NB4 (cell line): Measurements from ENCODE around the gene OR10H3.

ENCODE experiments used
- DNase-seq: peaks from one replicate; pipeline ENCODE4 v3.0.0; 2010; ENCODE audit warnings: low read depth
- H3K4me3 ChIP-seq: one replicate; pipeline ENCODE4 v1.5.1; 2011; ENCODE audit warnings: mild to moderate bottlenecking, low read depth, low read length, moderate library complexity
- CTCF ChIP-seq: IDR thresholded peaks from one replicate; pipeline ENCODE4 v1.5.1; 2012; ENCODE audit warnings: low read depth, low read length
- MAX ChIP-seq: IDR thresholded peaks from 2 replicates; pipeline ENCODE4 v1.6.1; 2011; ENCODE audit warnings: low read depth, low read length
- MYC ChIP-seq: IDR thresholded peaks from 2 replicates; pipeline ENCODE4 v1.6.1; 2011; ENCODE audit warnings: low read depth, low read length
- POLR2A ChIP-seq: IDR thresholded peaks from 2 replicates; pipeline ENCODE4 v1.6.1; 2011; ENCODE audit warnings: mild to moderate bottlenecking; ENCODE audit not compliant: insufficient read length; ENCODE audit errors: extremely low read depth

OR10H3 gene

GRCh38 chr19:15737722-15738121, at the start of gene OR10H3:
Gene OR10H3 (plus strand): TSS chr19:15737985. CDS start chr19:15741393, 3,408 bp downstream.
- TF ChIP-seq MYC (no peak), POLR2A (no peak), MAX (no peak), CTCF (no peak)
- H3K4me3 ChIP-seq = no peak within 1 kb of the TSS

GRCh38 chr19:15696654-15697194, 41.1 kb upstream of the OR10H3 start:
- TF ChIP-seq MYC = no peak
- DNase-seq = no peak
- H3K4me3 ChIP-seq = no peak overlapping the region

More at GRCh38 chr19:15737722-15738121, at the start of gene OR10H3:
- no peak for DNase-seq

- TF ChIP-seq MYC = no peak
- no peak for TF ChIP-seq POLR2A
- TF ChIP-seq MAX = no peak
- TF ChIP-seq CTCF = no peak
- H3K4me3 ChIP-seq = no peak overlapping the region
- no peak for DNase-seq
Observed at GRCh38 chr19:15701757-15702533, 35.8 kb upstream of the OR10H3 start.

GRCh38 chr19:15702534-15702930, 35.3 kb upstream of the OR10H3 start:
- H3K4me3 ChIP-seq = no peak overlapping the region
- DNase-seq = peak; percentile 83
- TF ChIP-seq MAX (peak; percentile 65), POLR2A (no peak), CTCF (peak; percentile 53), MYC (peak; percentile 50; the same call in 1 of the 2 replicates)

- no peak for TF ChIP-seq POLR2A
- no peak for TF ChIP-seq CTCF
- no peak for TF ChIP-seq MYC
- TF ChIP-seq MAX = no peak
- no peak for DNase-seq
- H3K4me3 ChIP-seq = no peak overlapping the region
Observed at GRCh38 chr19:15714638-15715037, 23.1 kb upstream of the OR10H3 start.

- no peak for DNase-seq
- H3K4me3 ChIP-seq = no peak overlapping the region
- TF ChIP-seq MYC (no peak), MAX (no peak), POLR2A (no peak), CTCF (no peak)
Observed at GRCh38 chr19:15715642-15716041, 22.1 kb upstream of the OR10H3 start.
